Progenitor cell of endocrine pancreas (in vitro differentiated cells): Measurements from ENCODE around the gene OVCH1. TPM values are rescaled to one million over a fixed set of nuclear protein-coding genes. Genes with fewer than 3 reads are reported as not detected.

ENCODE experiments used
- DNase-seq: peaks from one replicate; pipeline ENCODE4 v3.0.0; 2021; ENCODE audit warnings: low spot score; ENCODE audit not compliant: unreplicated experiment
- H3K27ac Mint-ChIP-seq: 2 replicates; pipeline ENCODE4 v1.8.0; 2021; ENCODE audit warnings: mild to moderate bottlenecking, moderate library complexity, mixed read lengths
- H3K27me3 Mint-ChIP-seq: 2 replicates; pipeline ENCODE4 v1.8.0; 2021; ENCODE audit warnings: mixed read lengths
- H3K36me3 Mint-ChIP-seq: 2 replicates; pipeline ENCODE4 v1.8.0; 2022; ENCODE audit warnings: mixed read lengths; ENCODE audit not compliant: insufficient read depth
- H3K4me1 Mint-ChIP-seq: 2 replicates; pipeline ENCODE4 v1.8.0; 2021; ENCODE audit warnings: low read depth, mixed read lengths
- H3K4me3 Mint-ChIP-seq: 2 replicates; pipeline ENCODE4 v1.8.0; 2021; ENCODE audit warnings: low read depth, mild to moderate bottlenecking, moderate library complexity, mixed read lengths
- H3K9me3 Mint-ChIP-seq: 2 replicates; pipeline ENCODE4 v1.8.0; 2021; ENCODE audit warnings: low read depth, mixed read lengths
- total RNA-seq: library from RNA; stranded (reverse); gene quantifications from 2 replicates; pipeline ENCODE4 v1.2.1, GENCODE V29; 2021
- TF ChIP-seq, protein P1 (sequence below): fragments of 200-600 bp; sonication (generic); IDR thresholded peaks from one replicate; pipeline ENCODE4 v1.5.0; 2021; ENCODE audit warnings: antibody characterized with exemption, mild to moderate bottlenecking; ENCODE audit not compliant: unreplicated experiment

The OVCH1 gene
- total RNA-seq, 1 donor from 2014 or later: 0.65 TPM

DNA sequence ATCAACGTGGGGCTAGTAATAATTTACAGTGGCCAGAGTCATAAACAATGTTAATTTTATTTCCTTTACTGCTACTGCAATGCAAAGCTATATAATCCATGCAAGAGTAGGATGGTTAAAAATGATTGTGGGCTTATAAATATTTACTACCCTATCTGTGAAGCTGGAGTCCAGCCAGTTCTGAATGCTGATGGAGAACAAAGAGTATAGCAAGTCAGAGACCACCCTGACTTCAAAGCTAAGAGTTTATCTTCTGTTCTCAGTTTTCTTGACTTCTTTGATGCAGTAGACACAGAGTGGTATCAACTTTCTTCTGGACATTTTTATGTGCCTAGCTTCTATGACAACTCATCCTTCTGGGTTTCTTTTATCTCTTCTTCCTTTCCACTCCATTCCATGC, 34.0 kb upstream of the OVCH1 start:
- TF ChIP-seq, protein P1, sequence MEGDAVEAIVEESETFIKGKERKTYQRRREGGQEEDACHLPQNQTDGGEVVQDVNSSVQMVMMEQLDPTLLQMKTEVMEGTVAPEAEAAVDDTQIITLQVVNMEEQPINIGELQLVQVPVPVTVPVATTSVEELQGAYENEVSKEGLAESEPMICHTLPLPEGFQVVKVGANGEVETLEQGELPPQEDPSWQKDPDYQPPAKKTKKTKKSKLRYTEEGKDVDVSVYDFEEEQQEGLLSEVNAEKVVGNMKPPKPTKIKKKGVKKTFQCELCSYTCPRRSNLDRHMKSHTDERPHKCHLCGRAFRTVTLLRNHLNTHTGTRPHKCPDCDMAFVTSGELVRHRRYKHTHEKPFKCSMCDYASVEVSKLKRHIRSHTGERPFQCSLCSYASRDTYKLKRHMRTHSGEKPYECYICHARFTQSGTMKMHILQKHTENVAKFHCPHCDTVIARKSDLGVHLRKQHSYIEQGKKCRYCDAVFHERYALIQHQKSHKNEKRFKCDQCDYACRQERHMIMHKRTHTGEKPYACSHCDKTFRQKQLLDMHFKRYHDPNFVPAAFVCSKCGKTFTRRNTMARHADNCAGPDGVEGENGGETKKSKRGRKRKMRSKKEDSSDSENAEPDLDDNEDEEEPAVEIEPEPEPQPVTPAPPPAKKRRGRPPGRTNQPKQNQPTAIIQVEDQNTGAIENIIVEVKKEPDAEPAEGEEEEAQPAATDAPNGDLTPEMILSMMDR: no peak
- no peak overlapping the region for H3K4me3 Mint-ChIP-seq
- H3K36me3 Mint-ChIP-seq: no peaks in the 10 kb centered on the region
- H3K4me1 Mint-ChIP-seq: peaks cover 1% of the 10 kb centered on the region
- DNase-seq: no peak
- no peaks in the 10 kb centered on the region for H3K9me3 Mint-ChIP-seq
- no peak overlapping the region for H3K27ac Mint-ChIP-seq
- H3K27me3 Mint-ChIP-seq: no peaks in the 10 kb centered on the region

DNA sequence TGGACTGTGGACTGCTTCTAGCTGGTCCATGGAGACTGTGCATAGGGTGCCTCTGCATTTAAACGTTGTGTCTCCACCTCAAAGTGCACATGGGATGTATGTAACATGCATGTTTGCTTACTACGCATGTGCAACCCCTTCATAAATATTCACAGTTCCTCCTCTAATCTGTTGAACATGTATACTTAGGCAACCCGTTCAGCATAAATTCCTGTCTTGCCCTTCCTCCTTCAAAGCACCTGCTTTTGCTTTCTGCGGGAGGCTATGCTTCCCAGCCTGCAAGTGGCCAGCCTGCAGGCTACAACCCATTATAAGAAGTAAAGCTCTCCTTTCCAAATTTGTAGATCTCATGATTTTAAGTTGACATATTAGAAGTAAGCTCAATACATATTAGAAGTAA, 33.0 kb upstream of the OVCH1 start:
- H3K27ac Mint-ChIP-seq: no peak overlapping the region
- no peak overlapping the region for H3K4me3 Mint-ChIP-seq
- no peaks in the 10 kb centered on the region for H3K27me3 Mint-ChIP-seq
- no peaks in the 10 kb centered on the region for H3K9me3 Mint-ChIP-seq
- TF ChIP-seq, protein P1: no peak
- DNase-seq: no peak
- H3K36me3 Mint-ChIP-seq: no peaks in the 10 kb centered on the region
- H3K4me1 Mint-ChIP-seq: peaks cover 1% of the 10 kb centered on the region

DNA sequence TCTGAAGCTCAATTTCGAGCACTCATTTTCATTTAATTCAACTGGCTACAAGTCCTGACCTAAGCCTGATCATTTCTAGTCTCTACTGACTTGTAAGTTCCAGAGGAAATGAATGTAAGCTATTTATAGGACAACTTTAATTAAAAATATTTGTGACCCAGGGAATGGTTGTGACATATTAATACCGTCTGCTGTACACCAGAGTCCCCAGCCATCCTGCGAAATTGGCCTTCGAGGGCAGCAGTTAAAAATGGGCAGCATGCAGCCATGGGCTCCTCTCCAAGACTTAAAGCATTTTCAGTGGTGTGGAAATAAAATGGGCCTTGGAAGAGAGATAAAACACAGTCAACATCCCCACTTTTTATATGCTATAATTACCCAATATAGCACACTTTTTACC, 30.7 kb upstream of the OVCH1 start:
- no peak for DNase-seq
- Mint-ChIP-seq H3K36me3 (no peaks in the 10 kb centered on the region), H3K27ac (no peak overlapping the region), H3K27me3 (no peaks in the 10 kb centered on the region), H3K4me1 (peaks cover 1% of the 10 kb centered on the region), H3K4me3 (no peak overlapping the region), H3K9me3 (no peaks in the 10 kb centered on the region)
- TF ChIP-seq, protein P1: no peak

DNA sequence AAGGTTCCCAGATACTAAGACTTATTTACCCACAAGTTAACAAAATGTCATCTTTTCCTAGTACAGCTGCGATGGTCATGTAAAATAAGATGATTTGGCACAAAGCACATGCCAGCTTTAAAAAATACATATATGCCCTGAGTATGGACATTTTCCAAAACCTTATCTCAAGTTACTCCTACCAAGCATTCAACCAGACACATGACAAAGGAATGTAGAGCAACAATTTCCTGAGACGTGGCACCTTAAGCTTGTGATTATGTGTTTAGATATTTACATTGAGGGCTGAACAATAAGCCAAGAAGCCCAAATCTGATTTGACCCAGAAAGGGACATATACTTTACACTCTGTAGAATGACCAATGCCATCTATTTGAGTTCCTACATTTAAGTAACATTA, 24.5 kb upstream of the OVCH1 start:
- Mint-ChIP-seq H3K27me3 (no peaks in the 10 kb centered on the region), H3K4me3 (no peak overlapping the region), H3K36me3 (no peaks in the 10 kb centered on the region), H3K27ac (no peak overlapping the region), H3K9me3 (no peaks in the 10 kb centered on the region), H3K4me1 (no peaks in the 10 kb centered on the region)
- TF ChIP-seq, protein P1: no peak
- no peak for DNase-seq

DNA sequence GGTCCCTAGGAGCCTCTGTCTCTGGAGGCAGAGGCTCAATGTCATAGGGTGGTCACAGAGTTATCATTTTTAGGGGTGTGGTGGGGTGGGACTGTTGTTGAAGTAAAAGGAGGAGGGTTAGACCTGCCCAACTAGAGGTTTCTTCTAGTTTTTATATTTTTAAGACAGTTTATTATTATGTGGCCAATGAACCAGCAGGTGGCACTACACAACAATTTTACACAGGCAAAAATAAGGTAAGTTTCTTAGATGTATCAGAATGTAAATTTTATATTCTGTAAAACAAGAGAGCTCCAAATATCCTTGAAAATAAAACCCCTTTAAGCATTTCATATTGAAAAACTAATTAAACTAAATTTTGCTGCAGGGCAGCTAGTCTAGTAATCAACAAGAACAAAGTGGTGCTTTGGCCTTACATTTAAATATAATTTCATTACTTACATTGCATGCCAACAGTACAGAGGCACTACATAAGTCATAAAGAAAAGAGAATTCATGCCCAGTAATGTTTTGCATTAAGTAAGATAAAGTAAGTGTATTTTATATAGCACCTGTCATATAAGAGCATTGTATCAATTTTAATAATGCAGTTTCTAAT, 22.2 kb upstream of the OVCH1 start:
- DNase-seq: no peak
- Mint-ChIP-seq H3K27ac (no peak overlapping the region), H3K36me3 (peaks cover 2% of the 10 kb centered on the region), H3K4me3 (no peak overlapping the region), H3K9me3 (no peaks in the 10 kb centered on the region), H3K27me3 (no peaks in the 10 kb centered on the region), H3K4me1 (no peaks in the 10 kb centered on the region)
- TF ChIP-seq, protein P1: peak; percentile 92
